HEK293 (cell line): ENCODE data around the gene IQCF2.

ENCODE experiments used
- CTCF ChIP-seq: fragments of 450-650 bp; formaldehyde crosslinking; IDR thresholded peaks from 2 replicates; pipeline ENCODE4 v1.5.1; 2016; ENCODE audit warnings: missing biosample characterization, missing genetic modification characterization
- GFI1B ChIP-seq: fragments of 450-650 bp; formaldehyde crosslinking; IDR thresholded peaks from 2 replicates; pipeline ENCODE4 v1.5.1; 2016; ENCODE audit warnings: missing biosample characterization, missing genetic modification characterization
- KLF1 ChIP-seq: fragments of 450-650 bp; formaldehyde crosslinking; IDR thresholded peaks from 2 replicates; pipeline ENCODE4 v1.5.1; 2016; ENCODE audit warnings: missing biosample characterization, missing genetic modification characterization
- ZBTB1 ChIP-seq: fragments of 450-650 bp; formaldehyde crosslinking; IDR thresholded peaks from 2 replicates; pipeline ENCODE4 v1.5.1; 2016; ENCODE audit warnings: missing biosample characterization, missing genetic modification characterization
- ZBTB21 ChIP-seq: fragments of 450-650 bp; formaldehyde crosslinking; IDR thresholded peaks from 2 replicates; pipeline ENCODE4 v1.5.1; 2017; ENCODE audit warnings: missing biosample characterization, missing genetic modification characterization
- ZEB2 ChIP-seq: fragments of 450-650 bp; formaldehyde crosslinking; IDR thresholded peaks from 2 replicates; pipeline ENCODE4 v1.5.1; 2016; ENCODE audit warnings: missing biosample characterization, missing genetic modification characterization
- ZNF174 ChIP-seq: fragments of 450-650 bp; formaldehyde crosslinking; IDR thresholded peaks from 2 replicates; pipeline ENCODE4 v1.5.0; 2017; ENCODE audit warnings: missing biosample characterization, mild to moderate bottlenecking, missing genetic modification characterization
- ZNF24 ChIP-seq: fragments of 450-650 bp; formaldehyde crosslinking; IDR thresholded peaks from 2 replicates; pipeline ENCODE4 v1.5.1; 2016; ENCODE audit warnings: missing biosample characterization, missing genetic modification characterization
- ZNF394 ChIP-seq: fragments of 450-650 bp; formaldehyde crosslinking; IDR thresholded peaks from 2 replicates; pipeline ENCODE4 v1.5.1; 2016; ENCODE audit warnings: missing biosample characterization, missing genetic modification characterization, mild to moderate bottlenecking, moderate library complexity, borderline replicate concordance
- ZNF513 ChIP-seq: fragments of 450-650 bp; IDR thresholded peaks from 2 replicates; pipeline ENCODE4 v1.5.1; 2018; ENCODE audit warnings: missing biosample characterization, missing genetic modification characterization
- ZNF544 ChIP-seq: fragments of 450-650 bp; formaldehyde crosslinking; IDR thresholded peaks from 2 replicates; pipeline ENCODE4 v1.5.0; 2017; ENCODE audit warnings: missing biosample characterization, missing genetic modification characterization
- TF ChIP-seq, protein P1 (sequence below): fragments of 450-650 bp; formaldehyde crosslinking; IDR thresholded peaks from 2 replicates; pipeline ENCODE4 v1.5.1; 2016; ENCODE audit warnings: missing biosample characterization, missing genetic modification characterization
- TF ChIP-seq, protein P2 (sequence below): fragments of 450-650 bp; IDR thresholded peaks from 2 replicates; pipeline ENCODE4 v1.5.1; 2018; ENCODE audit warnings: missing biosample characterization, mild to moderate bottlenecking, missing genetic modification characterization

DNA sequence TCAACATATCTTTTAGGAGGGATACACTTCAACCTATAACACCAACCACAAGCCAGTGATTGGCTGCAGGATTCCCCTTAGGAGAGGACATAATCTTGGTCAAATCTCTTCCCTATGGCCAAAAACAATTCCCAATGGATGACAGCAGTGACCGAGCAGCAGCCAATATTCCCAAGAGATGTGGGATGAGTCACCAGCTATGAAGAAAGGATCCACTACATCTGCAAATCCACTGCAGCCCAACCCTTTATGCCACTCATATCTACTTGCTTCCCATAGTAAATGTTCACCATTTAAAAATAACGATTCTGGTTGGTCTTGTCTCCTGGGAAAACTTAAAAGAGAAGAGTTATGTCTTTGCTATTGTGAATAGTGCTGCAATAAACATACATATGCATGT lies 18.5 kb downstream of the IQCF2 start:
- TF ChIP-seq CTCF (tag by site-specific recombination) (no peak), ZBTB21 (tag by site-specific recombination) (no peak), ZNF394 (tag by site-specific recombination) (no peak), ZEB2 (tag by site-specific recombination) (no peak), ZNF544 (no peak), GFI1B (tag by site-specific recombination) (no peak), ZNF174 (tag by site-specific recombination) (no peak), ZNF513 (tag by site-specific recombination) (no peak), ZBTB1 (tag by site-specific recombination) (no peak), ZNF24 (tag by site-specific recombination) (no peak), KLF1 (no peak)
- TF ChIP-seq, protein P1, sequence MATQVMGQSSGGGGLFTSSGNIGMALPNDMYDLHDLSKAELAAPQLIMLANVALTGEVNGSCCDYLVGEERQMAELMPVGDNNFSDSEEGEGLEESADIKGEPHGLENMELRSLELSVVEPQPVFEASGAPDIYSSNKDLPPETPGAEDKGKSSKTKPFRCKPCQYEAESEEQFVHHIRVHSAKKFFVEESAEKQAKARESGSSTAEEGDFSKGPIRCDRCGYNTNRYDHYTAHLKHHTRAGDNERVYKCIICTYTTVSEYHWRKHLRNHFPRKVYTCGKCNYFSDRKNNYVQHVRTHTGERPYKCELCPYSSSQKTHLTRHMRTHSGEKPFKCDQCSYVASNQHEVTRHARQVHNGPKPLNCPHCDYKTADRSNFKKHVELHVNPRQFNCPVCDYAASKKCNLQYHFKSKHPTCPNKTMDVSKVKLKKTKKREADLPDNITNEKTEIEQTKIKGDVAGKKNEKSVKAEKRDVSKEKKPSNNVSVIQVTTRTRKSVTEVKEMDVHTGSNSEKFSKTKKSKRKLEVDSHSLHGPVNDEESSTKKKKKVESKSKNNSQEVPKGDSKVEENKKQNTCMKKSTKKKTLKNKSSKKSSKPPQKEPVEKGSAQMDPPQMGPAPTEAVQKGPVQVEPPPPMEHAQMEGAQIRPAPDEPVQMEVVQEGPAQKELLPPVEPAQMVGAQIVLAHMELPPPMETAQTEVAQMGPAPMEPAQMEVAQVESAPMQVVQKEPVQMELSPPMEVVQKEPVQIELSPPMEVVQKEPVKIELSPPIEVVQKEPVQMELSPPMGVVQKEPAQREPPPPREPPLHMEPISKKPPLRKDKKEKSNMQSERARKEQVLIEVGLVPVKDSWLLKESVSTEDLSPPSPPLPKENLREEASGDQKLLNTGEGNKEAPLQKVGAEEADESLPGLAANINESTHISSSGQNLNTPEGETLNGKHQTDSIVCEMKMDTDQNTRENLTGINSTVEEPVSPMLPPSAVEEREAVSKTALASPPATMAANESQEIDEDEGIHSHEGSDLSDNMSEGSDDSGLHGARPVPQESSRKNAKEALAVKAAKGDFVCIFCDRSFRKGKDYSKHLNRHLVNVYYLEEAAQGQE (tag by site-specific recombination) = no peak
- TF ChIP-seq, protein P2, sequence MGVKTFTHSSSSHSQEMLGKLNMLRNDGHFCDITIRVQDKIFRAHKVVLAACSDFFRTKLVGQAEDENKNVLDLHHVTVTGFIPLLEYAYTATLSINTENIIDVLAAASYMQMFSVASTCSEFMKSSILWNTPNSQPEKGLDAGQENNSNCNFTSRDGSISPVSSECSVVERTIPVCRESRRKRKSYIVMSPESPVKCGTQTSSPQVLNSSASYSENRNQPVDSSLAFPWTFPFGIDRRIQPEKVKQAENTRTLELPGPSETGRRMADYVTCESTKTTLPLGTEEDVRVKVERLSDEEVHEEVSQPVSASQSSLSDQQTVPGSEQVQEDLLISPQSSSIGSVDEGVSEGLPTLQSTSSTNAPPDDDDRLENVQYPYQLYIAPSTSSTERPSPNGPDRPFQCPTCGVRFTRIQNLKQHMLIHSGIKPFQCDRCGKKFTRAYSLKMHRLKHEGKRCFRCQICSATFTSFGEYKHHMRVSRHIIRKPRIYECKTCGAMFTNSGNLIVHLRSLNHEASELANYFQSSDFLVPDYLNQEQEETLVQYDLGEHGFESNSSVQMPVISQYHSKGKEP (tag by site-specific recombination) = no peak
